Stimulated activated CD8-positive, alpha-beta memory T cell treated with anti-CD3 and anti-CD28 coated beads, Interleukin-12 subunit alpha, Interleukin-12 subunit beta, amount 100 ng/mL, for 4 hours (primary cell): ENCODE data around the gene APLP1.
"Not testable (repeated sequence)": the region's sequence is repeated elsewhere in the genome, so short reads cannot be mapped to it uniquely, and the experiment has no call there.

Experiments used
- DNase-seq: peaks from one replicate; pipeline ENCODE4 v3.0.0-alpha.2; 2020; ENCODE audit warnings: low read depth

Gene APLP1

DNA sequence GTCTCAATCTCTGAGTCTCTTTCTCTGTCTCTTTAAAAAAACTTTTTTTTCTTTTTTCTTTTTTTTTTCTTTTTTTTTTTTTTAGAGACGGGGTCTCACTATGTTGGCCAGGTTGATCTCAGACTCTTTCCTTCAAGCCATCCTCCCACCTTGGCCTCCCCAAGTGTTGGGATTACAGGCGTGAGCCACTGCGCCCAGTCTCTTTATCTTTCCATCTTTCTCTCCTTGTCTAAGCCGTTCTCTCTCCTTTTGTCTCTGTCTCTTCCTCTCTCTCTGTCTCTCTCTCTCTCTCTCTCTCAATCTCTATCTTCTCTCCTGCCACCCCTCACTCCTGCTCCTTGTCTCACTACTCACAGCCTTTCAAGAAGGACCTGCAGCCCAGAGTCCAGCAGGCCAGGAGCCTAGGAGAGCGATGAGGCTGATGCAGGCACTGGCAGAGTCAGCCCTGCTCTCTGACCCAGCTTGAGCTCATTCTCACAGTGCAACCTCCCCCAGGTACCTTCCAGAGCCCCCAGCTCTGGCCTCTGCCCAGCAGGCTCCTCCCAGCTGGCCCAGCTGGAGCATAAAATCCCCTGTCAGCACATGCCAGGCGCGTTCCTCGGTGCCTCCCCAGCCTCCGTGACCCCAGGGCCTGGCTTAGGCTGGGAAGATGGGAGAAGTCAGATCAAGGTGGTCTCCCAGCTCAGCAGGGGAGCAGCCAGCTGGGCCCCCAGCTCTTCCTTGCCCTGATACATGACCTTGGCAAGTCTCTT is 16.2 kb upstream of the APLP1 start, which contains the start of gene NPHS1:
Gene NPHS1 (minus strand): TSS at position 476 of the 752 bp plus-strand sequence. CDS start 667 bp downstream, outside the sequence.
- DNase-seq = no peak

DNA sequence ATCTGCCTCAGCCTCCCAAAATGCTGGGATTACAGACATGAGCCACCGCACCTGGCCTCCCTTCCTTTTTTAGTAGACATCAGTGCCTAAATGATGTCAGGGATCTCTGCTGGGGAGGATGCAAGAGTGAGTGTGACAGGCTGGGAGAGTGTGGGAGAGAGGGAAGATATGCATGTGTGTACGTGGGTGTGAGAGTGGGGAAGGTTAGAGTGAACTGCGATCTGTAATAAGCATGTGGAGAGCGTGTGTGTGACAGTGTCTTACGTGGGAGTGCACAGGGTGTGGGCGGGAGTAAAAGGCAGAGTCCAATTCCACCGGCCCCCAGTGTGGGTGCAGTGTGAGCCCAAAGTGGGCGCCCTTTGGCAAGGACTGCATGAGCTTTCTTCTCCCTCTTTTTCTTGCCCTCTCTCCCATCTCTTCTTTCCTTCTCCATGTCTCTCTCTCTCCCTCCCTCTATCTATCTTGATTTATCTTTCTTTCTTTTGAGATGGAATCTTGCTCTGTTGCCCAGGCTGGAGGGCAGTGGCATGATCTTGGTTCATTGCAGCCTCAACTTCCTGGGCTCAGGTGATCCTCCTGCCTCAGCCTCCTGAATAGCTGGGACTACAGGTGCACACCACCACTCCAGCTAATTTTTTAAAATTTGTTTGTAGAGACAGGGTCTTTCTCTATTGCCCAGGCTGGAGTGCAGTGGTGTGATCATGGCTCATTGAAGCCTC is 15.2 kb upstream of the APLP1 start:
- no peak for DNase-seq

DNA sequence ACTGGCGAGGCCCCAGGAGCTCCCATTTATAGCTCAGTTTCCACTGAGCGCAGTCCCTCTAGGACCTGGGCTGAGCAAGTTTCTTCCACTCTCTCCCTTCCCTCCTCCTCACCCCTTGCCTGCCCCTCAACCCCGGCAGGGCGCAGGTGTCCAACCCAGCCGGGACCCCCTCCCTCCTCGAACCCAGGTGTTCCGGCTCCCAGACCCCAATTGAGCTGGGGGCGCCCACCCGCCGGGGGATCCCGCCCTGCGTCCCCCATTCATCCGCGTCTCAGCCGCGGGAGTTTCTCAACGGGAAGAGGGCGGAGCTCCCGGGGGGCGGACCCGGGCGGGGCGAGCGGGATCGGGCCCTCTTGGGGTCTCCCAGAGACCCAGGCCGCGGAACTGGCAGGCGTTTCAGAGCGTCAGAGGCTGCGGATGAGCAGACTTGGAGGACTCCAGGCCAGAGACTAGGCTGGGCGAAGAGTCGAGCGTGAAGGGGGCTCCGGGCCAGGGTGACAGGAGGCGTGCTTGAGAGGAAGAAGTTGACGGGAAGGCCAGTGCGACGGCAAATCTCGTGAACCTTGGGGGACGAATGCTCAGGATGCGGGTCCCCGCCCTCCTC is 11.7 kb upstream of the APLP1 start, which contains the start of gene KIRREL2:
Gene KIRREL2 (plus strand): TSS at position 366 of the 604 bp plus-strand sequence. CDS start 209 bp downstream, at position 575.
- DNase-seq = no peak

DNA sequence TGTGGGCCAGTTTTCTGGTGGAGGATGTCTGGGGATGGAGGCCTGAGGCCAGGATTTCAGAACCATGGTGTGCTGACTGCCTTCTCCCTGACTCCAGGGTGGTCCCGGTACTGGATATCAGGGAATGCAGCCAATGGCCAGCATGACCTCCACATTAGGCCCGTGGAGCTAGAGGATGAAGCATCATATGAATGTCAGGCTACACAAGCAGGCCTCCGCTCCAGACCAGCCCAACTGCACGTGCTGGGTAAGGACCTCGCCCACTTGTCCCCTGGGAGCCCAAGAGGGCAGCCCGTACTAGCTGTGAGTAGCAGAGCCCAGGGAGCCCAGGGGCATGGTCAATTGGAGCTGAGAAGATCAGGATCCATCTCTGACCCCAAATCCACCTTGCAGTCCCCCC is 10.1 kb upstream of the APLP1 start:
- DNase-seq = no peak

DNA sequence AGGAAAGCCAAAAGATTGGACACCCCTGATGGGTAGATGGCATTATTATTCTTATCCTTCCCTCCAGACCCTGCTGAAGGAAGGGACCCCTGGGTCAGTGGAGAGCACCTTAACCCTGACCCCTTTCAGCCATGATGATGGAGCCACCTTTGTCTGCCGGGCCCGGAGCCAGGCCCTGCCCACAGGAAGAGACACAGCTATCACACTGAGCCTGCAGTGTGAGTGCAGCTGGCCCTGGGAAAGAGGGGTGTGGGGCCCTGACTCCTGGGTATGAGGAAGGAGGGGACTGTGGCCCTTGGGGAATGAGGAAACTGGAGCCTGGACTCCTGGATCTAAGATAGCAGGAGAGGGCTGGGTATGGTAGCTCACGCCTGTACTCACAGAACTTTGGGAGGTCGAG is 9.0 kb upstream of the APLP1 start:
- DNase-seq = no peak

DNA sequence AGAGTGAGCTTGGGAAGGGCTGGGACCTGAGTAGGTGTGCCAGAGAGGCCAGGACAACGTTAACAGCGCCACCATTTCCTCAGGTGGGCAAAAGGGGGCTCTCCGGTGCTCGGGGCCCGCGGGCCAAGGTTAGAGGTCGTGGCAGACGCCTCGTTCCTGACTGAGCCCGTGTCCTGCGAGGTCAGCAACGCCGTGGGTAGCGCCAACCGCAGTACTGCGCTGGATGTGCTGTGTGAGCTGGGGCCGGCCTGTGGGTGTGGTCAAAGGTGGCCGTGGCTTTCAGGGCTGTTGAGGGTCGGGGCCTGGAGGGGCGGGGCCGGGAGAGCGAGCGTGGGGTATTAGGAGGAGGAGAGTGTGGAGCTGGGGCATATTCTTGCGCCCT is 7.9 kb upstream of the APLP1 start:
- DNase-seq = no peak

DNA sequence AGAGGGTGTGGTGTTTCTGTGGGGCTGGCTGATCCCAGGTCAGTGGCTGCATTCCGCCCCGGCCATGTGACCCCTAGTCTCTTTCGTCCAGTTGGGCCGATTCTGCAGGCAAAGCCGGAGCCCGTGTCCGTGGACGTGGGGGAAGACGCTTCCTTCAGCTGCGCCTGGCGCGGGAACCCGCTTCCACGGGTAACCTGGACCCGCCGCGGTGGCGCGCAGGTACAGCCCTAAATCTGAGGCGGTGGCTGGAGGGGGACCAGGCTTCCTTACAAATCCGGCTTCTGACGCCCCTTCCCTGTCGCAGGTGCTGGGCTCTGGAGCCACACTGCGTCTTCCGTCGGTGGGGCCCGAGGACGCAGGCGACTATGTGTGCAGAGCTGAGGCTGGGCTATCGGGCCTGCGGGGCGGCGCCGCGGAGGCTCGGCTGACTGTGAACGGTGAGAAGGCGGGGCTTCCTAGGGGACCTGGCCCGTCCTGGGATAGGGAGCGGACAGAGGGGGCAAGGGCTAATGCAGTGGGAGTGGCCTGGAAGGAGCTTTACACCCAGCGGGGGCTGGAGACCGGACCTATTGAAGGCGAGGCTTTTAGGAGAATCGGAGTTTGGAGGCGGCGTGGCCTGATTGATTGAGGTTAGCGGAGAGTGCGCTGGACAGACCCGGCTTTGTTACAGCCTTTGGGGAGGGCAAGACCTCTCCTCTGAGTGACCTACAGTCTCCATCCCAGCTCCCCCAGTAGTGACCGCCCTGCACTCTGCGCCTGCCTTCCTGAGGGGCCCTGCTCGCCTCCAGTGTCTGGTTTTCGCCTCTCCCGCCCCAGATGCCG is 7.3 kb upstream of the APLP1 start:
- DNase-seq = no peak

DNA sequence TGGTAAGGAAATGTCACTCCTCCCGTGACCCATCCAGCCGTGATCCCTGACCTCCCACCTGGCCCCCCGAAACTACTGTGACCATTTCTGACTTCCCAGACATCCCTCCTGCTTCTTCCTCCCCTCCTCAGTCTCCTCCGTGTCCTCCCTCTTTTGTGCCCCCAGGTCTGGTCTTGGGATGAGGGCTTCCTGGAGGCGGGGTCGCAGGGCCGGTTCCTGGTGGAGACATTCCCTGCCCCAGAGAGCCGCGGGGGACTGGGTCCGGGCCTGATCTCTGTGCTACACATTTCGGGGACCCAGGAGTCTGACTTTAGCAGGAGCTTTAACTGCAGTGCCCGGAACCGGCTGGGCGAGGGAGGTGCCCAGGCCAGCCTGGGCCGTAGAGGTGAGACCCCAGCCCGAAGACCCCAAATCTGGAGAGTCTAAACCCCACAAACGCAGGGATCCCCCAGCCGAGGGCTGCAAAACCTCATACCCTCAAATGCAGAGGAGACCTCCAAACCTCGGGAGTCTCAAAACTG is 6.7 kb upstream of the APLP1 start:
- no peak for DNase-seq

DNA sequence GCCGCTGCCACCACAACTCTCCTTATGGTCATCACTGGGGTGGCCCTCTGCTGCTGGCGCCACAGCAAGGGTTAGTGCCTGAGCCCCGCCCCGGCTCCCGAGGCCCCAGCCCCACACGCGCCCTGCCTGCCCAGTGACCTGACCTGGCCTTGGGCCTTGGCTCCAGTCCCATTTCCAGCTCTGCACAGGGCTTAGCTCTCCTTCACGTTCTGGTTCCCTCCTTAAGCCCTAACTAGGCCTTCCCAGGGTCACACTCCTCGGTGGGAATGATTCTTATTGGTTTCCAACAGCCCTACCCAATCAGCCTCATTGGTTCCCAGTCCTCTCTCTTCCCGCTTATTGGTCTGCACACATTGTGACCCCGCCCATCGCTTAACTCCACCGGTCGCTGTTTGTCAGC is 5.8 kb upstream of the APLP1 start:
- no peak for DNase-seq

DNA sequence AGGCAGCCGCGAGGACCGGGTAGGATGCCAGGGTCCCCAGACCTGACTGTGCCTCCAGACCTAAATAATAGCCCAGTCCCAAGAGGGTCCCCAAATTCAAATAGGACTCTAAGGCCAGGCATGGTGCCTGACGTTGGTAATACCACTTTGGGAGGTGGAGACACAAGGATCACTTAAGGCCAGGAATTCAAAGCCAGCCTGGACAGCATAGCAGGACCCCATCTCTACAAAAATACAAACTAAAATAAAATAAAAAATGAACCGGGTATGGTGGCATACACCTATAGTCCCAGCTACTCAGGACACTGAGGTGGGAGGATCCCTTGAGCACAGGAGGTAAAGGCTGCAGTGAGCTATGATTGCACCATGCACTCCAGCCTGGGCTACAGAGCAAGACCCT is 5.4 kb upstream of the APLP1 start:
- no peak for DNase-seq

DNA sequence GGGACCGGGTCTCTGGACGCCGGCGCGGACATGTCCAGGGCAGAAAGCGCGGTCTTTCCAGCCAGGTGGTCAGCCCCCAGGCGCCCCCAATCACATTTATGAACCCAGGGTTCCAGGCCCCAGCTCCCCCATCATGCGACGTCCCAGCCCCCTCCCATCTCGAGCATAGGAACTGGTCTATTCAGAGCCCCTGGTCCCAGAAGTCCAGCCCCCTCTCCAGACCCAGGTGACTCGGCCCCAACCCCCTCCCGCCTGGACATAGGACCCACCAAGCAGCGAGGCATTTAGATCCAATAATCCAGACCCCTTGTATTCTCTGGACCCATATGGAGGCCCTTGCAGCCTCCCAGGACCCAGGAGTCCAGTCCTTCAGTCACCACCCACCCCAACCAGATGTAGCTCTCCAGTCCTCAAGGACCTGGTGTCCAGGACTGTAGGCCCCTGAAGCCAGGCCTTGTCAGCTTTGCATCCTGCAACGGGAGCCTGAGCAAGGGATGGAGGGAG is 501 bp downstream of the APLP1 start:
- DNase-seq = no peak

DNA sequence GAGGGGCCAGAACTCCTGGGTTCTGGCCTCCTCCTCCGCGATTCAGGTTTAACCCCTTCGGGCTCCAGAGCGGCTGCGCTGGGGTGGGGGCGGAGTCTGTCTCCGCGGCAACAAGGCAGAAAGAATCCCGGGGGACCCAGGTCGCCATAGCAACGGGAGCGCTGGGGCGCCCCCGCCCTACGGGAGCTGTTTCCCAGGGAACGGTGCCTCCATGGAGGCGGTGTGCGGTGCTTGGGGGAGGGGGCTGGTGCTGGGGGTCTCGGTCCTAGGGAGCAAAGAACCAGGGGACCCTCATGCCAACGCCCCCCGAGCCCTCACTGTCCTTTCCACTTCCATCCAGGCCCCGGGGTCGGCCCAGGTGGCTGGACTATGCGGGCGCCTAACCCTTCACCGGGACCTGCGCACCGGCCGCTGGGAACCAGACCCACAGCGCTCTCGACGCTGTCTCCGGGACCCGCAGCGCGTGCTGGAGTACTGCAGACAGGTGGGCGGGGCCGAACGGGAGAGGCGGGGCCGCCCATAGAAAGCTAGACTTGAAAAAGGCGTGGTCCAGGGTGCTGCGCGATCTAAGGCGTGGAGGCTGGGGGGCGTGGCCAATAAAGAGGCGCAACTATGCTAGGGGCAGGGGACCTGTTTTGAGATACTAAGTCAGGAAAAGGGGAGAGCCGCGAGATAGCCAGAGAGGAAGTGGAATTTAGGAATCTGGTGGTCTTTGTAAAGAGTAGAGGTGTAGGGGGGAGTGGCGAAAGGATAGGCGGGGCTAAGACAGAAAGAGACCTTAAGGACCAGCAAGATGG is 1.2 kb downstream of the APLP1 start:
- DNase-seq = peak; percentile 54

DNA sequence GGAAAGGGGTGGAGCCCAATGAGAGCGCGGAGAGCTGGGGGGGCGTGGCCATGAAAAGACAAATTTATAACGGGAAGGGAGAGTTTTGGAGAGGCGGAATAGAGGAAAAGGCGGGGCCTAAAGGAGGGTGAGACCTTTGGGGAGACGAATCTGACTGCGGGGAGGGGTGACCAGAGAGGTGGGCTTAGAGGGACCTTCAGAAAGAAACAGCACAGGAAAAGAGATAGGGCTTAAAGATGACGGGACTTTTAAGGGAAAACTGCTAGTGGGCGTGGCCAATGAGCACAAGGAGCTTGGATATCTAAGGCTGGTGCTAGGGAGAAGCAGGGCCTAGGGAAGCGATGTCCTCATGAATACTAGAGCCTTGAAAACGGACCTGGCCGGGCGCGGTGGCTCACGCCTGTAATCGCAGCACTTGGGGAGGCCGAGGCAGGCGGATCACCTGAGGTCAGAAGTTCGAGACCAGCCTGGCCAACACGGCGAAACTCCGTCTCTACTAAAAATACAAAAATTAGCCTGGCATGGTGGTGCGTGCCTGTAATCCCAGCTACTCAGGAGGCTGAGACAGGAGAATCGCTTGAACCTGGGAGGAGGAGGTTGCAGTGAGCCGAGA is 1.9 kb downstream of the APLP1 start:
- not testable (repeated sequence) for DNase-seq

DNA sequence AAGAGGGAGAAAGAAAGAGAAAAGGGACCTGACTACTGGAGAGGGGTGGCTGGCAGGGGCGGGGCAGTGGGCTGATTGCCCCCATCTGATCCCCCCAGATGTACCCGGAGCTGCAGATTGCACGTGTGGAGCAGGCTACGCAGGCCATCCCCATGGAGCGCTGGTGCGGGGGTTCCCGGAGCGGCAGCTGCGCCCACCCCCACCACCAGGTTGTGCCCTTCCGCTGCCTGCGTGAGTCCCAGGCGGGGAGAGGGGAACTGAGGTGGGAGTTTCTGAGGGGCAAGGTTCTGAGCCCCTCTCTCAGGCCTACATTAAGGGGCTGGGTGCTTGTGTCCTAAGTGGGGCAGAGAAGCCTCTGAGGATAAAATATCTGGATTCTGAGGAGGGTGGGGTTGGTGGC is 2.4 kb downstream of the APLP1 start:
- DNase-seq = no peak

DNA sequence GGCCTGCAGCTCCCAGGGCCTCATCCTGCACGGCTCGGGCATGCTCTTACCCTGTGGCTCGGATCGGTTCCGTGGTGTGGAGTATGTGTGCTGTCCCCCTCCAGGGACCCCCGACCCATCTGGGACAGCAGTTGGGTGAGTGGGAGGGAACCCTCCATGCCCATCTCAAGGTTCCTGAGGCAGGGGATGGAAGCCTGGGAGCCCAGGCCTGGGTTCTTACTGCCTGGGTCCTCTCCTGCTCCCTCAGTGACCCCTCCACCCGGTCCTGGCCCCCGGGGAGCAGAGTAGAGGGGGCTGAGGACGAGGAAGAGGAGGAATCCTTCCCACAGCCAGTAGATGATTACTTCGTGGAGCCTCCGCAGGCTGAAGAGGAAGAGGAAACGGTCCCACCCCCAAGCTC is 3.2 kb downstream of the APLP1 start:
- DNase-seq = no peak

DNA sequence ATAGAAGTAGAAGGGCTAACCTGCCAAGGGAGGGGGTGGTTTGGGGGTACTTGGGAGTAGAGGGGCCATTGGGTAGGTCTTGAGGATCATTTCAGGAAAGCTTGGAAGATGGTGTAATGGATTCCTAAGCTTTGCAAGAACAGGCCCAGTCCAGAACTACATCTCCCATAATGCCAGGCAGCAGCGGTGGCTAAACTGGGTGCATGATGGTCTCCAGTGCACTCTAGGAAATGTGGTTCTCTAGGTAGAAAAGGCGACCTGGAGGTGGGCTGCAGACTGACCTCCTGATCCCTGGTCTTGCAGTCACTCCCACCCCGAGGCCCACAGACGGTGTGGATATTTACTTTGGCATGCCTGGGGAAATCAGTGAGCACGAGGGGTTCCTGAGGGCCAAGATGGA is 3.8 kb downstream of the APLP1 start:
- DNase-seq = no peak

DNA sequence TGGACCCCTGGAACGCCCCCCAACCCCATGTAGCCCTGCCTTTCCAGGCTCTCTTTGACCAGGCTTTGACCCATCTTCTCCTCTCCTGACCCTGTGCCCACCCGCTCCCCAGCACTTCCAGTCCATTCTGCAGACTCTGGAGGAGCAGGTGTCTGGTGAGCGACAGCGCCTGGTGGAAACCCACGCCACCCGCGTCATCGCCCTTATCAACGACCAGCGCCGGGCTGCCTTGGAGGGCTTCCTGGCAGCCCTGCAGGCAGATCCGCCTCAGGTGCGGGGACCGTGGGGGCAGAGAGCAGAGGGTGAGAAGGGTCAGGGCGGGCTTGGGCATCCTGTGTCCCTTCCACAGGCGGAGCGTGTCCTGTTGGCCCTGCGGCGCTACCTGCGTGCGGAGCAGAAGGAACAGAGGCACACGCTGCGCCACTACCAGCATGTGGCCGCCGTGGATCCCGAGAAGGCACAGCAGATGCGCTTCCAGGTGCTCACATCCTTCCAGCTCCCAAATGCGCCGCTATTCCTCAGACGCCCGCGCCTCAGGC is 6.1 kb downstream of the APLP1 start:
- no peak for DNase-seq

DNA sequence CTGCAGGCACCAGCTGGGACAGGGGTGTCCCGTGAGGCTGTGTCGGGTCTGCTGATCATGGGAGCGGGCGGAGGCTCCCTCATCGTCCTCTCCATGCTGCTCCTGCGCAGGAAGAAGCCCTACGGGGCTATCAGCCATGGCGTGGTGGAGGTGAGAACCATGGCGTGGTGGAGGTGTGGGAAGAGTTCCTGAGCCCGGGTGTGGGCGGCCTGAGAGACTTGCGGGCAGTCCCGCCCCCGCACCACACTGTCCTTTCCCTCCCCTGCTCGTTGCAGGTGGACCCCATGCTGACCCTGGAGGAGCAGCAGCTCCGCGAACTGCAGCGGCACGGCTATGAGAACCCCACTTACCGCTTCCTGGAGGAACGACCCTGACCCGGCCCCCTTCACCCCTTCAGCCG is 10.7 kb downstream of the APLP1 start:
- DNase-seq = no peak

DNA sequence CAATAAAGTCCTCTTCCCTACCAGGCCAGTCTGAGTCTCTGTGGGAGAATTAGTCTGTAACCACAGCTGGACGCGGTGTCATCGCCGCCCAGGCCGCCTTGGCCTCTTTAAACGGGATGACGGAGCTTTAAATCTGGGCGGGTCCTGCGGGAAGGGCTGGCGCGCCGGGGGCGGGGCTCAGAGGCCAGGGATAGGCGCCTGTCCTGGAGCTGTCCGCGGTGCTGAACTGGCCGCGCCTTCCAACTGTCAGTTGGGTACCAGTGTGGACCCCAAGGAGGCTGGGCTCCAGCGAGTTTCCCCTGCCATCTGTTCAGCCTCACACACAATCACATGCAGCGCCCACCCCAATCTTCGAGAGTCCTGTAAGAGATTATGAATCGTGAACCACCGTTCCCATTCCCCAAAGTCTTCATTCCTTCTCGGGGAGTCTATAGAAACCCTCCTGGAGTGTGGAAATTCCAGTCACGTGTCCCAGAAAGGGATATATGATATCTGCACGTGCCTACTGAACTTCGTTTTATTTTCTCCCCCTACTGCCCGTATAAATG is 11.5 kb downstream of the APLP1 start:
- no peak for DNase-seq
